HG02610 (cell line): ENCODE measurements around the gene ENDOG.
"Not testable (repeated sequence)": the region's sequence is repeated elsewhere in the genome, so short reads cannot be mapped to it uniquely, and the experiment has no call there.

ENCODE experiments used
- ATAC-seq: cut with Tn5 transposase; IDR thresholded peaks from one replicate; pipeline ENCODE4 v1.9.1; 2021; ENCODE audit warnings: mild to moderate bottlenecking, moderate library complexity; ENCODE audit not compliant: unreplicated experiment

ENDOG gene

DNA sequence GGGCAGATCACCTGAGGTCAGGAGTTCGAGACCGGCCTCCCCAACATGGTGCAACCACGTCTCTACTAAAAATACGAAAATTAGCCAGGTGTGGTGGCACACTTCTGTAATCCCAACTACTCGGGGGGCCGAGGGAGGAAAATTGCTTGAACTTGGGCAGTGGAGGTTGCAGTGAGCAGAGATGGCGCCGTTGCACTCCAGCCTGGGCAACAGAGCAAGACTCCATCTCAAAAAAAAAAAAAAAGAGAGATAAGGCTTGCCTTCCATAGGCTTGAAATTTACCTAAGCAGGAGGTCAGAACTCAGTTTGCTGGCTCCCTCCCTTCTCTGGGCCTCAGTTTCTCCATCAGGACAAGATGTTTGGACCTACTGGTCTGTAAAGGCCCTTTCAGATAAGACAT is 10.0 kb downstream of the ENDOG start:
- no peak for ATAC-seq

- ATAC-seq = no peak
These were observed 10.6 kb downstream of the ENDOG start for GRCh38 chr9:128828719-128829452.

DNA sequence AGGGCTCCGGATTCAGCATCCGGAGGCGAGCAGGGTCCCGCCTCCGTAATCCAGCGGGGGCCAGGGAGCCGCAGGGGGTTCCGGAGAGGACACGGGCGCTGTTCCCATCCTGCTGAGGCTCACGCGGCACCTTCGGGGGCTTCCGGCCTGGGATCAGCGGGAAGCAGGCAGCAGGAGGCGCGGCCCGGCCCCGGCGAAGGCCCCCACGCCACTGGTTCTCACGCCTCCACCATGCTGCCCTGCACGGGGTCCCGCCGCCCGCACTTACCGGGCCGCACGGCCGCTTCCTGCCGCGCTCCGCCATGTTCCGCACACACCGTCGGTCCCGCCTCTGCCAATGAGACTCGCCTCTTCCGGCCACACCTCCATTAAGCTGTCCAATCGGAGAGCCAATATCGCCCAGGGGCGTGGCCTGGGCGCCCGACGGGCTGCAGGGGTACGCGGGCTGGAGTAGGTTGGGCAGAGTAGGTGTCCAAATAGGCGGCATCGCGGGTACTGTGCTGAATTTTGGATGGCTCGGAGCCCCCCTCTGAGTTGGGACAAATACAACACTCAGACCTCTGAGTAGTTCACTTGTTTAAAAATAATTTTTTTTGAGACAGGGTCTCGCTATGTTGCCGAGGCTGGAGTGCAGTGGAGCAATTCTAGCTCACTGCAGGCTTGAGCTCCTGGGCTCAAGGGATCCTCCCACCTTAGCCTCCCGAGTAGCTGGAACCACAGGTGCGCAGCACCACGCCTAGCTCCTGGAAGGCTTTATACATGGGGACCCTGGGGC is 11.4 kb downstream of the ENDOG start, which contains the start of gene SPOUT1:
TSS of gene SPOUT1 (minus strand) at position 318 of the 775 bp plus-strand sequence. CDS start at position 304, 14 bp downstream.
- ATAC-seq = peak; percentile 97

GRCh38 chr9:128833696-128834095 is 15.4 kb downstream of the ENDOG start:
- no peak for ATAC-seq

GRCh38 chr9:128835246-128836210 is 17.2 kb downstream of the ENDOG start:
- ATAC-seq = no peak

DNA sequence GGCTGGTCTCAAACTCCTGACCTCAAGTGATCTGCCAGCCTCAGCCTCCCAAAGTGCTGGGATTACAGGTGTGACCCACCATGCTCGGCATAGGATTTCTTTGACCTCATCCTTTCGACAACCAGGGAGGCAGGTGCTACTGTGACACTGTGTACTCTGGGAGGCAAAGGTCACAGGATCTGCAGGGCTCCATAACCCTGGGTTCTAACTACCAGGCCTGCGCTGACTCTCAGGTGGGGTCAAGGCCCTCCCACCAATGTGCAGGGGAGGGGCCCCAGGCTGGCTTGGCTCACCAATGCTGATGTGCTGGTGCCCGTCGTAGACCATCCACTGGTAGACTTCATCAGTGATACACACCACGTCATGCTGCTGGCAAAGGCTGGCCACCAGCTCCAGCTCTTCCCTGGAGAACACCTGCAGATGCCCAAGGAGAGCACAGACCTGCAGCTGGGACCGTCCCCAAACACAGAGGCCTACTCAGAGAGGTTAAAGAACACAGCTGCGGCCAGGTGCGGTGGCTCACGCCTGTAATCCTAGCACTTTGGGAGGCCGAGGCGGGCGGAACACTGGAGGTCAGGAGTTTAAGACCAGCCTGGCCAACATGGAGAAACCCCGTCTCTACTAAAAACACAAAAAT is 18.3 kb downstream of the ENDOG start:
- ATAC-seq = no peak

DNA sequence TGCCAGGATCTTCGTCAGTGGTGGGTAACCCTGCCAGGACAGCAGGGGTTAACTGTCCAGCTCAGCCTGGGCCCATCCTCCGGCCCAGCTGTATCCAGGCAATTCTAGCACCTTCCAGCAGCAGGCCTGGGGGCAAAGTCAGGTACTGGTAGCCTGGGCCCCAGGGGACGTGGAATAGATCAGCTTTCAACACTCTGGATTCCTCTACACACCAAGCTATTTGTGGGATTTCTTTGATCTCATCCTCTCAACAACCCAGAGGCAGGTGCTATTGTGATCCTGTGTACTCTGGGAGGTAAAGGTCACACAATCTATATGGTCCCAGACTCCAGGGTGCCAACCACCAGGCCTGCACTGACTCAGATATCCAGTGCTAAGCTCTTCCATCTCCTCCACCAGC is 20.0 kb downstream of the ENDOG start:
- no peak for ATAC-seq

DNA sequence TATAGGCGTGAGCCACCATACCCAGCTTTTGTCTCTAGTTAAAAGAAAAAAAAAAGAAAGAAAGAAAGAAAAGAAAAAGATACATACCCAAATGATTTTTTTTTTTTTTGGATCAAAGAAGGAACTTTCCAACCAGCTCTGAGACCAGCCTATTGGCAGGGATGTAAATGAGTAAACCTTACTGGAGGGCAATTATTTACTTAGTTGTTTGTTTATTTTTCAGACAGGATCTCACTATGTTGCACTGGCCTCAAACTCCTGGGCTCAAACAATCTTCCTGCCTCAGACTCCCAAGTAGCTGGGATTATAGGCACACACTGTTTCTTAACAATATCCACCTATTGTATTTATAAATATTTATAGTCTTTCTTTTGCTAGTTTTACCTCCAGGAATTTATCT is 22.2 kb downstream of the ENDOG start:
- ATAC-seq = no peak

DNA sequence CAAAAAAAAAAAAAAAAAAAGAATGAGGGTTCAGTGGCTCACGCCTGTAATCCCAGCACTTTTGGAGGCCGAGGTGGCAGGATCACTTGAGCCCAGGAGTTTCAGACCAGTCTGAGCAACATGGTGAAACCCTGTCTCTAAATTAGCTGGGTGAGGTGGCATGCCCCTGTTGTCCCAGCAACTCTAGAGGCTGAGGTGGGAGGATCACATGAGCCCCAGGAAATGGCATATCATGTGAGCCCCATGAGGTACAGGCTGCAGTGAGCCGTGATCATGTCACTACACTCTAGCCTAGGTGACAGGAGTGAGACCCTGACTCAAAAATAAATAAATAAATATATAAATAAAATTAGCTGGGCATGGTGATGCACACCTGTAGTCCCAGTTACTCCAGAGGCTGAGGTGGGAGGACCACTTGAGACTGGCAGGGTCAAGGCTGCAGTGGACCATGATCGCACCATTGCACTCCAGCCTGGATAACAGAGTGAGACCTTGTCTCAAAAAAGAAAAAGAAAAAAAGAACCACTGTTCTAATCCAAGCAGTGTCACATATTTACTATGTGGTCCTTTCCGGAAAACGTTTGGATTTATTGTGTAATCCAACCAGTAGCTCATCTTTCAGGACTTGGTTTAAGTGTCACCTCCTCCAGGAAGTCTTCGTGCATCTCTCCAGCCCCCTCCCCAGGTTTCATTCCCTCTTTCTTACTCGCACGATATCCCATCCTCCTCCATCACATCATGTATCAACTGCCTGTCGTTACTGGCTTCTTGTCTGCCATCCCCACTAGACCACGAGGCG is 23.6 kb downstream of the ENDOG start:
- ATAC-seq = no peak

GRCh38 chr9:128843171-128843570 is 24.9 kb downstream of the ENDOG start:
- ATAC-seq = not testable (repeated sequence)

- no peak for ATAC-seq
These were observed 27.1 kb downstream of the ENDOG start for GRCh38 chr9:128845186-128845931.

DNA sequence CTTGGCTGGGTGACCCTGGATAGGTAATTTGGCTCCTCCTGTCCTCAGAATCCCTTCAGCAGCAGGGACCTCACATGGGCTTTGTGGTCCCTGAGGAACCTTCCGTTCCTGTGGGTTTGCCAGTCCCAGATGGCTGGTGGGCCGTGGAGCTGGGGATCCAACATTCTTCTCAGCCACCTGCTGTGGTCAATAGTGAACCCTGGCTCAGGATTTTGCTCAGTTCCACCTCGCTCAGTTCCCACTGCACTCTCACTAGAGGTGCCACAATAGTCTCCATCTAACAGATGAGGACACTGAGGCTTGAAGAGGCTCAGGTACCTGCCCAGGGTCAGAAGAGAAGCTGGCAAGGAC is 28.4 kb downstream of the ENDOG start:
- ATAC-seq = no peak

- no peak for ATAC-seq
These were observed 29.5 kb downstream of the ENDOG start for GRCh38 chr9:128847803-128848202.

DNA sequence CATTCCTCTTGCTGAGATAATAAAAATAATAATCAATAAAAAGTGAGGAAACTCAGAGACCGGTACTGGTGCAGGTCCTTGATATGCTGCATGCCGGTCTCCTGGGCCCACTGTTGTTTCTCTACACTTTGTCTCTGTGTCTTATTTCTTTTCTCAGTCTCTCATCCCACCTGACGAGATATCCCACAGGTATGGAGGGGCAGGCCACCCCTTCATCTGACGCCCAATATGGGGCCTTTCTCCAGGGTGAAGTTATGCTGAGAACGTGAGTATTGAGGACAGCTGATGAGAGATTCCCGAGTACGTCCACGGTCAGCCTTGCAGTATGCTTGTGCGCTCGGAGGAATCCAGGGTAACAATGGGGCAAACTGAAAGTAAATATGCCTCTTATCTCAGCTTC is 32.7 kb downstream of the ENDOG start:
- not testable (repeated sequence) for ATAC-seq

DNA sequence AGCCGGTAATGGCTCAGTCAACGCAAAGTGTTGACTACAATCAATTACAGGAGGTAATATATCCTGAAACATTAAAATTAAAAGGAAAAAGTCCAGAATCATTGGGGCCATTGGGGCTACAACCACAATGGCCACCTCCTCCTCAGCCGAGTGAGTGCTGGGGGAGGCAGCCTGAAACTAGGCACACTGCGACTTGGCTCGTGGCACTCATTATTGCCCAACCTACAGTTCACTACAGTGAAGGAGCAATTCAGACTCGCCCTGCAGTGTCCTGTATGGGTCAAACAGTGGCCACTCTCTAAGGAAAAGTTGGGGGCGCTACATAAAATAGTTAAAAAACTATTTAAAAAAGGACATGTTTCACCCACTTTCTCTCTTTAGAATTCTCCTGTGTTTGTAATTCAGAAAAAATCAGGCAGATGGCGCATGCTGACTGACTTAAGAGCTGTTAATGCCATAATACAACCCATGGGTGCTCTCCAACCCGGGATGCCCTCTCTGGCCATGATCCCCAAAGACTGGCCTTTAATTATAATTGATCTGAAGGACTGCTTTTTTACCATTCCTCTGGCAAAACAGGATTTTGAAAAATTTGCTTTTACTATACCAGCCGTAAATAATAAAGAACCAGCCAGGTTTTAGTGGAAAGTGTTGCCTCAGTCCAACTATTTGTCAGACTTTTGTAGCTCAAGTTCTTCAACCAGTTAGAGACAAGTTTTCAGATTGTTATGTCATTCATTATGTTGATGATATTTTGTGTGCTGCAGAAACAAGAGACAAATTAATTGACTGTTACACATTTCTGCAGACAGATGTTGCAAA is 33.7 kb downstream of the ENDOG start:
- not testable (repeated sequence) for ATAC-seq

DNA sequence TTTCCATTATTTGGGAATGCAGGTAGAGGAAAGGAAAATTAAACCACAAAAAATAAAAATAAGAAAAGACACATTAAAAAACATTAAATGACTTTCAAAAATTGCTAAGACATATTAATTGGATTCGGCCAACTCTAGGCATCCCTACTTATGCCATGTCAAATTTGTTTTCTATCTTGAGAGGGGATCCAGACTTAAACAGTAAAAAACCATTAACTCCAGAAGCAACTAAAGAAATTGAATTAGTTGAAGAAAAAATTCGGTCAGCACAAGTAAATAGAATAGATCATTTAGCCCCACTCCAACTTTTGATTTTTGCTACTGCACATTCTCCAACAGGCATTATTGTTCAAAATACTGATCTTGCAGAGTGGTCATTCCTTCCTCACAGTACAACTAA is 34.3 kb downstream of the ENDOG start:
- ATAC-seq = not testable (repeated sequence)

DNA sequence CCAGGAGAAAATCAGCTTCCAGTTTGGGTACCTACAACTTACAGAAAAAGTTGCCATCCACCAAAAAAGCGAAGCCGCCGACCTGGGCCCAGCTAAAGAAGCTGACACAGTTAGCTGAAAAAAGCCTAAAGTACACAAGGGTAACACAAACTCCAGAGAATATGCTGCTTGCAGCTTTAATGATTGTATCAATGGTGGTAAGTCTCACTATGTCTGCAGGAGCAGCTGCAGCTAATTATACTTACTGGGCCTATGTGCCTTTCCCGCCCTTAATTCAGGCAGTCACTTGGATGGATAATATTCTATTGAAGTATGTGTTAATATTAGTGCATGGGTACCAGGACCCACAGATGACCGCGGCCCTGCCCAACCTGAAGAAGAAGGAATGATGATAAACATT is 36.2 kb downstream of the ENDOG start:
- not testable (repeated sequence) for ATAC-seq

DNA sequence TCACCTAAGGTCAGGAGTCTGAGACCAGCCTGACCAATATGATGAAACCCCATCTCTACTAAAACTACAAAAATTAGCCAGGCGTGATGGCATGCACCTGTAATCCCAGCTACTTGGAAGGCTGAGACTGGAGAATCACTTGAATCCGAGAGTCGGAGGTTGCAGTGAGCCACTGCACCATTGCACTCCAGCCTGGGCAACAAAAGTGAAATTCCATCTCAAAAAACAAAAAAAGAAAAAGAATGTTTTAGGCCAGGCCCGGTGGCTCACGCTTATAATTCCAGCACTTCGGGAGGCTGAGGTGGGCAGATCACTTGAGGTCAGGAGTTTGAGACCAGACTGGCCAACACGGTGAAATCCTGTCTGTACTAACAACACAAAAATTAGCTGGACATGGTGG is 40.2 kb downstream of the ENDOG start:
- not testable (repeated sequence) for ATAC-seq
